Mucosa of descending colon (tissue), 3 donors: Measurements from ENCODE around the gene IGSF22. TPM values are rescaled to one million over a fixed set of nuclear protein-coding genes. Genes with fewer than 3 reads are reported as not detected.

Source experiments
- ATAC-seq: fragments of 200-7000 bp; cut with Tn5 transposase; one replicate; pipeline ENCODE4 v1.9.1; 2020; ENCODE audit warnings: mild to moderate bottlenecking, moderate library complexity
- DNase-seq, 3 donors: peaks; one replicate each; pipeline ENCODE4 v3.0.0-alpha.2; 2020
- H3K36me3 ChIP-seq: fragments of 200-600 bp; one replicate; pipeline ENCODE4 v1.8.0; 2021; ENCODE audit warnings: low read depth, mild to moderate bottlenecking
- H3K4me1 ChIP-seq: fragments of 200-600 bp; one replicate; pipeline ENCODE4 v1.8.0; 2021; ENCODE audit warnings: low read depth, mild to moderate bottlenecking
- H3K4me3 ChIP-seq: fragments of 200-600 bp; one replicate; pipeline ENCODE4 v1.8.0; 2021; ENCODE audit warnings: mild to moderate bottlenecking
- H3K9me3 ChIP-seq: fragments of 200-600 bp; one replicate; pipeline ENCODE4 v1.8.0; 2021; ENCODE audit warnings: mild to moderate bottlenecking
- intact Hi-C, 2 donors: fragments of 100-400 bp; cut with DNase I in 1 of 2; cut with micrococcal nuclease in 1 of 2; formaldehyde crosslinking; loops; one replicate each; pipeline versions ENCODE4 v1.11.0 to v1.11.1; 2022; cut with DNase I, micrococcal nuclease
- total RNA-seq, 3 donors: library from RNA; stranded (reverse); fragmentation: NEBNext Ultra II Directional in 2 of 3; extraction: Animal tissue kit (Norgen Biotek cat#: 25700) in 2 of 3; gene quantifications; one replicate each; pipeline versions ENCODE4 v1.2.1 to v1.2.4, GENCODE V29; 2021 to 2023
- TF ChIP-seq, protein P1 (sequence below): fragments of 200-600 bp; IDR thresholded peaks from one replicate; pipeline ENCODE4 v1.8.0; 2022; ENCODE audit warnings: antibody characterized with exemption, mild to moderate bottlenecking
- donor health status: DM: no; HTN: no; CAD: no; lungs with moderate emphysema.
- donor health status: DM: no; HTN: no; CAD: no.
- donor health status: DM: no; HTN: yes; CAD: no.

Gene IGSF22
- total RNA-seq, 3 donors from 2014 or later, result 1.1 to 1.5 (median 1.5) TPM

DNA sequence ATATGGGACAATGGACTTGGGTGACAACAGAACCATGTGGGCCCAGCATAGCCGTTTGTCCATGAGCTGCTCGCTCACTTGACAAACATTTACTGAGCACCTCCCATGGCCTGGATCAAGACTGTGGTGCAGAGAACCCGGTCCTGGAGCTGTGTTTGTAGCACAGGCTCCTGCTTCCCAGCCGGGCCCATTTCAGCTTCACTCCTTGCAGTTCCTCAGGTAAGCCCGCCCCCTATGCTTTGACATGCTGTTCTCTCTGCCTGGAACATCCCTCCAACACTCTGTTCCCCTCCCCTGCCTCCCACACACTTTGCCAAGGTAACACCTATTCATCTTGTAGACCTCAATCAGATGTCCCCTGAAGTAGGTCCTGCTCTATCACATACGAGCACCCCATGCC, 19.3 kb upstream of the IGSF22 start:
- no peak for DNase-seq
- H3K36me3 ChIP-seq, result no peaks in the 10 kb centered on the region
- TF ChIP-seq, protein P1, sequence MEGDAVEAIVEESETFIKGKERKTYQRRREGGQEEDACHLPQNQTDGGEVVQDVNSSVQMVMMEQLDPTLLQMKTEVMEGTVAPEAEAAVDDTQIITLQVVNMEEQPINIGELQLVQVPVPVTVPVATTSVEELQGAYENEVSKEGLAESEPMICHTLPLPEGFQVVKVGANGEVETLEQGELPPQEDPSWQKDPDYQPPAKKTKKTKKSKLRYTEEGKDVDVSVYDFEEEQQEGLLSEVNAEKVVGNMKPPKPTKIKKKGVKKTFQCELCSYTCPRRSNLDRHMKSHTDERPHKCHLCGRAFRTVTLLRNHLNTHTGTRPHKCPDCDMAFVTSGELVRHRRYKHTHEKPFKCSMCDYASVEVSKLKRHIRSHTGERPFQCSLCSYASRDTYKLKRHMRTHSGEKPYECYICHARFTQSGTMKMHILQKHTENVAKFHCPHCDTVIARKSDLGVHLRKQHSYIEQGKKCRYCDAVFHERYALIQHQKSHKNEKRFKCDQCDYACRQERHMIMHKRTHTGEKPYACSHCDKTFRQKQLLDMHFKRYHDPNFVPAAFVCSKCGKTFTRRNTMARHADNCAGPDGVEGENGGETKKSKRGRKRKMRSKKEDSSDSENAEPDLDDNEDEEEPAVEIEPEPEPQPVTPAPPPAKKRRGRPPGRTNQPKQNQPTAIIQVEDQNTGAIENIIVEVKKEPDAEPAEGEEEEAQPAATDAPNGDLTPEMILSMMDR, result no peak
- H3K4me1 ChIP-seq, result no peaks in the 10 kb centered on the region
- intact Hi-C loops, result no loop called here
- ATAC-seq, result no peak
- no peak overlapping the region for H3K4me3 ChIP-seq
- no peaks in the 10 kb centered on the region for H3K9me3 ChIP-seq

DNA sequence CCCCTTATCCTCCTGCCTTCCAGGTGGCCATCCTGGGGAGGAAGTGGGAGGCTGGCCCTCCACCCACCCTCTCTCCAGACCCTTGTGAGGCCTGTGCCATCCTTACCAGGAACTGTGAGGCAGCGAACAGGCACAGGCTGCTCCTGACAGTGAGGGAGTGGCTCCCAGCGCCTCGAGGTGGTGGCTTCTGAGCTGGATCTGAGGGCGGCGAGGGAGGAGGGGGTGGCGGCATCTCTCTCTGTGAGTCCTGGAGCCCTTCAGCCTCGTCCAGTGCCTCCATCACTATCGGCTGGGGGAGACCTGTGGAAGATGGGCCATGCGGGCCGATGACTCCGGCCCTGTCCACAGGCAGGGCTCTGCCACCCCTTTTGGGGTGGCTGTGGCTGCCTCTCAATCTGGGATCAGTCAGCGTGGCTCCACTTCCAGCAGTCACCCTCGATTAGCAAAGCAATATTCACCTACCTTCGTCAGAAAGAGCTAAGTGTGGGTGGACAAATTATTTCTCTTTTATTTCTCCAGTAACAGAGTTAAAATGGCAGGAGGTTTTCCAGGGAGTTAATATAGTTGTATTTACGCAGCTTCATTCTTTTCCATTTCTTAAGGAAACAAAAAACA, 18.0 kb upstream of the IGSF22 start:
- Histone ChIP-seq H3K4me3 (no peak overlapping the region), H3K4me1 (no peaks in the 10 kb centered on the region), H3K9me3 (no peaks in the 10 kb centered on the region), H3K36me3 (no peaks in the 10 kb centered on the region)
- DNase-seq, result no peak
- TF ChIP-seq, protein P1, result no peak
- no peak for ATAC-seq
- intact Hi-C loops, result no loop called here

DNA sequence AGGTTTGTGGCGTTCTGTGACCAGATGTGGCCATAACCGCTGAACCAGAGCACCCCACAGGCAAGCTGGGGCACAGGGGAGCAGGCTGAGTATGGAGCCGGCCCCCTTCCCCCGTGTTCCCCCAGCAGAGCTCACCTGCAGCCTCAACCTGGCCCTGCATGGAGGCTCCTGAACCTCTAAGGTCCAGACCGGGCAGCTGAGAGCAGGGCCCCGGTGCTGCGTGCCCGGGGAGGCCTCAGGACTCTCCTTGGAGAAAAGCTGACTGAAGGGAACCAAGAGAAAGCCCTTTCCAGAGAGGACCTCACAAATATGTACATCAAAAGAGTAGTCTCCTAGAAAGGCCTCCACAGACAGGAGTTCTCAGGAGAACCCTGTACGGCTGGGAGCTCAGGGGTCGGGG, 17.4 kb upstream of the IGSF22 start:
- ATAC-seq, result no peak
- intact Hi-C loops, result no loop called here

DNA sequence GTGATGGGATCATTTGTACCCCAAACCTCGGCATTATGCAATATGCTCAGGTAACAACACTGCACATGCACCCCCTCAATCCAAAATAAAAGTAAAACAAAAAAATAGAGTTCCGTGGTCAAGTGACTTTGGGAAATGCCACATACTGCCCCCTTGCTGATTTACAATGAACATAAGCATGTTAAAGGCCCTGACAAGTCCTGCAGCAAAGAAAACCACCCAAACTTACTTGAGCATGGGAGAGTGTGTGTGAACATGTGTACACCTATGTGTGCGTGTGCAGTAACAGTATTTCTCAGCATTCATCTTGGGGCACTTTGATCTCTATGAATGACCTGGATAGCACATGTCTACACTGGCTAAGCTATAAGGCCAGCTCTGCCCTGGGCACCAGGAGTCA, 15.8 kb upstream of the IGSF22 start:
- TF ChIP-seq, protein P1, result no peak
- no peaks in the 10 kb centered on the region for H3K9me3 ChIP-seq
- intact Hi-C loops, result no loop called here
- DNase-seq, result no peak
- no peaks in the 10 kb centered on the region for H3K4me1 ChIP-seq
- no peak for ATAC-seq
- H3K36me3 ChIP-seq, result no peaks in the 10 kb centered on the region
- no peak overlapping the region for H3K4me3 ChIP-seq

More for the DNA sequence above, 17.4 kb upstream of the IGSF22 start:
- H3K4me1 ChIP-seq, result no peaks in the 10 kb centered on the region
- TF ChIP-seq, protein P1, result no peak
- H3K36me3 ChIP-seq, result no peaks in the 10 kb centered on the region
- H3K9me3 ChIP-seq, result no peaks in the 10 kb centered on the region
- no peak overlapping the region for H3K4me3 ChIP-seq
- no peak for DNase-seq

DNA sequence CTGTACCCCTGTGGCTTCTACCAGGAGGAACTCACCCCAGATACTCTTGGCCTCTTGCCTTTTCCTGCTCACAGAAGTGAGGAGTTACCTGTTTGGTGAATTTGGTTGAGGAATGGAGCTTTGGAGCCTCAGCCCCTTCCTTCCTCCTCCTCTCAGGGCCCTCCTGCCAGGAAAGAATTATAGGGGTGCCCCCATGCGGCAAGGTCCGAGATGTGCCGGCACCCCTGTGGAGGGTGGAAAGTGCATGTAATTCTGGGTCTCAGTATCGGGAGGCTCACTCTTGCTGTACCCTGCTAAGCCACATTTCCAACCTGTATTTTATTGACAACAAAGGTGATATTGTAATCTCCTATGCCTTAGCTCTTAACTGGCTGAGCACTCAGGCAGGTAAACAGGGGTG, 13.7 kb upstream of the IGSF22 start:
- H3K36me3 ChIP-seq, result no peaks in the 10 kb centered on the region
- DNase-seq, result no peak
- no peak for ATAC-seq
- no peak overlapping the region for H3K4me3 ChIP-seq
- H3K4me1 ChIP-seq, result no peaks in the 10 kb centered on the region
- intact Hi-C loops, result no loop called here
- TF ChIP-seq, protein P1, result no peak
- H3K9me3 ChIP-seq, result no peaks in the 10 kb centered on the region

DNA sequence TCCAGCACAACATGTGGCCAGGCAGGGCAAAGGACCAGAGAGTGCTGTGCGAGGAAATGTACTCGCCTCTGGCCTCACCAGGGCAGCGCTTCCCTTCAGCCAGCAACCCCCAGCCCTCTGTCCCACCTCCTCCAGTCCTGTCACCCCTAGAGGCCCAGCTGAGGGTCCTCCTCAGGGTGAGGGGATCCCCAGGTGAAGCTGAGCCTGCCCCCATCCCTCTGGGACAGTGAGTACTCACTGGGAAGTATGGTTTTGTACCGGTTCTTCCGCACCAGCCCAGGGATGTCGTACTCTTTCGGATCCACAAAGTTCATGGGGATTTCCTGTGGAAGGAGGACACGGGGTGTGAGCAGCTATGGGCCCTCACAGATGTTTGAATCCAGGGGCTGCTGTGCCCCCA, 11.7 kb upstream of the IGSF22 start:
- TF ChIP-seq, protein P1, result no peak
- Histone ChIP-seq H3K36me3 (no peaks in the 10 kb centered on the region), H3K4me3 (no peak overlapping the region), H3K4me1 (no peaks in the 10 kb centered on the region), H3K9me3 (no peaks in the 10 kb centered on the region)
- ATAC-seq (no peak), DNase-seq (no peak)
- intact Hi-C loops, result no loop called here
